ENCODE measurements around the gene NCOR1.
"Not testable (repeated sequence)": the region's sequence is repeated elsewhere in the genome, so short reads cannot be mapped to it uniquely, and the experiment has no call there.

DNA sequence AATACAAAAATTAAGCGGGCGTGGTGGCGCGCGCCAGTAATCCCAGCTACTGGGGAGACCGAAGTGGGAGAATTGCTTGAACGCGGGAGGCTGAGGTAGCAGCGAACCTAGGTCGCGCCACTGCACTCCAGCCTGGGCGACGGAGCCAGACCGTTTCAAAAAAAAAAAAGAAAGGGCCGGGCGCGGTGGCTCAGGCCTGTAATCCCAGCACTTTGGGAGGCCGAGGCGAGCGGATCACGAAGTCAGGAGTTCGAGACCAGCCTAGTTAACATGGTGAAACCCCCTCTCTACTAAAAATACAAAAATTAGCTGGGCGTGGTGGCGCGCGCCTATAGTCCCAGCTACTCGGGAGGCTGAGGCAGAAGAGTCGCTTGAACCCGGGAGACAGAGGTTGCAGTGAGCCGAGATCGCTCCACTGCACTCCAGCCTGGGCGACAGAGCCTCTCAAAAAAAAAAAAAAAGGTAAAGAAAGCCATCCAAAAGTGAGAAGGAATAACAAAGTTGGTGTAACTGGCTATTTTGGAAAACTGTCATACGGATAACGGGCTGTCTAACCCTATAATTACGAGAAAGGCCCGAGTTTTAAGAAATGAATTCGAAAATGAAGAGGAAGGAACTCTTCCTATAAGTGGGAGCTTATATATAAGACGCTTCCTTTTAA lies 1.1 kb upstream of the NCOR1 start:
- TF ChIP-seq, protein P1, sequence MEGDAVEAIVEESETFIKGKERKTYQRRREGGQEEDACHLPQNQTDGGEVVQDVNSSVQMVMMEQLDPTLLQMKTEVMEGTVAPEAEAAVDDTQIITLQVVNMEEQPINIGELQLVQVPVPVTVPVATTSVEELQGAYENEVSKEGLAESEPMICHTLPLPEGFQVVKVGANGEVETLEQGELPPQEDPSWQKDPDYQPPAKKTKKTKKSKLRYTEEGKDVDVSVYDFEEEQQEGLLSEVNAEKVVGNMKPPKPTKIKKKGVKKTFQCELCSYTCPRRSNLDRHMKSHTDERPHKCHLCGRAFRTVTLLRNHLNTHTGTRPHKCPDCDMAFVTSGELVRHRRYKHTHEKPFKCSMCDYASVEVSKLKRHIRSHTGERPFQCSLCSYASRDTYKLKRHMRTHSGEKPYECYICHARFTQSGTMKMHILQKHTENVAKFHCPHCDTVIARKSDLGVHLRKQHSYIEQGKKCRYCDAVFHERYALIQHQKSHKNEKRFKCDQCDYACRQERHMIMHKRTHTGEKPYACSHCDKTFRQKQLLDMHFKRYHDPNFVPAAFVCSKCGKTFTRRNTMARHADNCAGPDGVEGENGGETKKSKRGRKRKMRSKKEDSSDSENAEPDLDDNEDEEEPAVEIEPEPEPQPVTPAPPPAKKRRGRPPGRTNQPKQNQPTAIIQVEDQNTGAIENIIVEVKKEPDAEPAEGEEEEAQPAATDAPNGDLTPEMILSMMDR (IDR thresholded peaks at IDR 0.05; ENCODE audit: low read depth, low read length), result not testable (repeated sequence)
- not testable (repeated sequence) for TF ChIP-seq EZH2phosphoT487 (IDR thresholded peaks at IDR 0.05; ENCODE audit: low read depth)
